ENCODE measurements around the gene ADI1.

ADI1 gene

DNA sequence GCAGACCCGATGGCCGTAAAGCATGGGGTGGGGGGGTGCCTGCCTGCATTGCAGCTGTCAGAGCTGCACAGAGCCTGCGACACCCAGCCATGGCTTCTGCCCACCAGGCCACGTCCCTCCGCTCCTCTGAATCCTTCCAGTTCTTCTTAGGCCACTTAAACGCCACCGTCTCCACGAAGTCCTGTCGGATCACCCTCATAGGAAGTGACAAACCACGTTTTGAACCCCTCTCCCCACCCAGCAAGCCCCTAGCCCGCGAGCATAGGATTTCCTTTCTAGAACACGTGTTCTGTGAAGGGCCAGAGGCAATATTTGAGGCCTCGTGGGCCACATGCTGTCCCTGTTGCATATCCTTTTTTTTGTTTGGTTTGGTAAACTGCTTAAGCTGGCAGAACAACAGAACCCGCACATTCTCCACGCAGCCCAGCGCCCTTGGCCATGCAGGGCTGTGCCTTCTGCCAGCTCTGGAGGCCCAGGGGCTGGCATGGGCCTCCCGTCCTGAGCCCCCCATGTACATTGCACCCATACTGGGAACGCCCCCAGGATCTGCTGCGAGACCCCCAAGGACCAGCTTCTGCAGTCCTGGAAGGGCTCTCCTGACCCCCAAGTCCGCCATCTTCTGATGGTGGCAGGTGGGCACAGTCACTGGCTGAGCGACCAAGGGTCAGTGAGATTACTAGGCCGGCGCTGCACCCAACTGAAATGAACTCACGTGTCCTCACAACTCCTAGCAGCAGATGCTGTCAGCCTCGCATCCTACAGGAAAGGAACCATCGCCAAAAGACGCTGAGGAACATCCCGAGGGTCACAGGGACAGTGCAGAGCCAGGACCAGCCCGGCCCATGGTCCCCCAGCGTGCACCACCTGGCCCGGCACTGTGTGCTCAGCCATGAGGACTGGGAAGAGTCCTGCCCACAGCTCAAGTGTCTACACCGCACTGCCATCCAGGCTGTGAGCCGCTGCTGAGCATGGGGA, 35.1 kb downstream of the ADI1 start:
- TF ChIP-seq, protein P1, sequence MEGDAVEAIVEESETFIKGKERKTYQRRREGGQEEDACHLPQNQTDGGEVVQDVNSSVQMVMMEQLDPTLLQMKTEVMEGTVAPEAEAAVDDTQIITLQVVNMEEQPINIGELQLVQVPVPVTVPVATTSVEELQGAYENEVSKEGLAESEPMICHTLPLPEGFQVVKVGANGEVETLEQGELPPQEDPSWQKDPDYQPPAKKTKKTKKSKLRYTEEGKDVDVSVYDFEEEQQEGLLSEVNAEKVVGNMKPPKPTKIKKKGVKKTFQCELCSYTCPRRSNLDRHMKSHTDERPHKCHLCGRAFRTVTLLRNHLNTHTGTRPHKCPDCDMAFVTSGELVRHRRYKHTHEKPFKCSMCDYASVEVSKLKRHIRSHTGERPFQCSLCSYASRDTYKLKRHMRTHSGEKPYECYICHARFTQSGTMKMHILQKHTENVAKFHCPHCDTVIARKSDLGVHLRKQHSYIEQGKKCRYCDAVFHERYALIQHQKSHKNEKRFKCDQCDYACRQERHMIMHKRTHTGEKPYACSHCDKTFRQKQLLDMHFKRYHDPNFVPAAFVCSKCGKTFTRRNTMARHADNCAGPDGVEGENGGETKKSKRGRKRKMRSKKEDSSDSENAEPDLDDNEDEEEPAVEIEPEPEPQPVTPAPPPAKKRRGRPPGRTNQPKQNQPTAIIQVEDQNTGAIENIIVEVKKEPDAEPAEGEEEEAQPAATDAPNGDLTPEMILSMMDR (IDR thresholded peaks at IDR 0.05; ENCODE audit: extremely low read depth, missing control alignments), result no peak
- no peak for DNase-seq (ENCODE audit: low spot score)

DNA sequence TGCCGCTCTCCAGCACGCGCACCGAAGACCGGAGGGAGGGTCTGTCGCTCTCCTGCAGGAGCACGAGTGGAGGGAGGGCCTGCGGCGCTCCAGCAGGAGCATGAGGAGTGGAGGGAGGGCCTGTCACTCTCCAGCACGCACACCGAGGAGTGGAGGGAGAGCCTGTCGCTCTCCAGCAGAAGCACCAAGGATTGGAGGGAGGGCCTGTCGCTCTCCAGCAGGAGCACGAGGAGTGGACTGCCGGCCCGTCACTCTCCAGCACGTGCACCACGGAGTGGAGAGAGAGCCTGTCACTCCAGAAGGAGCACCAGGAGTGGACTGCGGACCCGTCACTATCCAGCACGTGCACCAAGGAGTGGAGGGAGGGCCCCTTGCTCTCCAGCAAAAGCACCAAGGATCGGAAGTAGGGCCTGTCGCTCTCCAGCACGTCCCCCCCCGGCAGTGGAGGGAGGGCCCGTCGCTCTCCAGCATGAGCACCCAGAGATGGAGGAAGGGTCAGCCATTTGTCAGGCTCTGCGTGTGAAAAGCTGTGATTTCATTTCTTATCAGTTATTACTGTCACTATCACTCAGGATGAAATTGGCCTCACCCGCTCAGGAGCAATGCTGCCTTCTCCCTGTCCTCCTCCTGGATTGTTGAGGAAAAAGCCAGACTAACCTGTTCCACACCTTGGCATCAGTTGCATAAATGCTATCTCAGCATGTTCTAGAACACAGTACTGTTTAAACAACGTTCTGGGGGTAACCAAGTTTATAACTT, 35.9 kb downstream of the ADI1 start:
- no peak for DNase-seq (ENCODE audit: low spot score)
- TF ChIP-seq, protein P1 (IDR thresholded peaks at IDR 0.05; ENCODE audit: extremely low read depth, missing control alignments), result no peak

DNA sequence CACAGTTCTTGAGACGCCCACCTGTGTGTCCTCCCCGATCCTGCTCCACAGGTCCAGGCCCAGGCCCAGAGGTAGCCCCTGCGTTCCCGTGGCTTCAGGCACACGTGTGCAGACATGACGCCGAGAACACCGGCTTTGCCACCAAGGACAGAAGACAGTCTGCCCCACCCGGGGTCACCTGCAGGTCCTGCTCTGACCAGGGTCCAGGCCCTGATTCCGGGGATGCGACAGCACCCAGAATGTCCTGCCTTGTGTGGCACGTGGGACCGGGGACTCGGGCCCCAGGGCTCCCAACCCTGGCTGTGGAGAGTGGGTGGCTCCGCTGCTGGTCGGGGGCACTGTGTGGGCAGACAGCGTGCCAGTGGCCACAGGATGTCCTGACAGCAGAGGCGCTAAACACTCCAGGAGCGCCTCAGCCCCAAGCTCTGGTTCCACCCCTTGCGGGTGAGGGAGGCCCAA, 36.9 kb downstream of the ADI1 start:
- TF ChIP-seq, protein P1 (IDR thresholded peaks at IDR 0.05; ENCODE audit: extremely low read depth, missing control alignments), result no peak
- no peak for DNase-seq (ENCODE audit: low spot score)

DNA sequence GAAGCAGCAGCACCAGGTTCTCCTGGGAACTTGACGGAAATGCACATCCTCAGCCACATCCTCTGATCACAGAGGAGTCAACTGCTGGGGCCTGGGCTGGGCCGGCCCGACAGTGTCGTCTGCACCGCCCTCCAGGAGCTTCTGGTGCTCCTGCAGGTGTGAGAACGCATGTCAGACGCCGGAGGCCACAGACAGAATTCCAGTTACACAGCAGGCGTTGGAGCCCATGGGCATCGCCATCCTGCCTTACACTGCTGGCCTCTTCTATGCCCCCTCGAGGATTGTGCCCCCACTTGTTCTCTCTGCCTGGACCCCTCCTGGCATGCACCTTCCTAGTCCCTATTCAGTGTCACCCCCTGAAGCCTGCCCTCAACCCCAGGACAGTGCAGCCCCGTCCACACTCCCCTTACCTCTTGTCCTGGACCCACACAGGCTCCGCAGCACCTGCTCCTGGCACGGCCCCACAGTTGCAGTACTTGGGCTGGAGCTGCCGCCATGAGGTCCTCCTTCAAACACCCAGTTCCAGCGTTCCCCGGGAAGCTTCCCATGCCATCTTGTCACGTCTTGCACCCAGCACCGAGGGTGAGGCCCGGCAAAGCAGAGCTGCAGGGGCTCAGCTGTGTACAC, 37.5 kb downstream of the ADI1 start:
- no peak for DNase-seq (ENCODE audit: low spot score)
- TF ChIP-seq, protein P1 (IDR thresholded peaks at IDR 0.05; ENCODE audit: extremely low read depth, missing control alignments), result no peak

DNA sequence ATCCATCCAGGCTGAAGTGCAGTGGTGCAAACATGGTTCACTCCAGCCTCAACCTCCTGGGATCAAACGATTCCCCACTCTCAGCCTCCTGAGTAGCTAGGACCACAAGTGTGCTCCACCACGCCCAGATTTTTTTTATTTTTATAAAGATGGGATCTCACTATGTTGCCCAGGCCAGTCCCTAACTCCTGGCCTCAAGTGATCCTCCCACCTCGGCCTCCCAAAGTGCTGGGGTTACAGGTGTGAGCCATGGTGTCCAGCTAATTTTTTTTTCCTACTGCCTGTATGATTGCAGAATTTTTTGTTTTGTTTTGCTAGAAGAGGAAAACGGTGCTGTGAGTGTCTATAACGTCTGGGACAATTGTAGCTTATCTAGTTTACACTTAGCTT, 38.3 kb downstream of the ADI1 start:
- TF ChIP-seq, protein P1 (IDR thresholded peaks at IDR 0.05; ENCODE audit: extremely low read depth, missing control alignments), result no peak

DNA sequence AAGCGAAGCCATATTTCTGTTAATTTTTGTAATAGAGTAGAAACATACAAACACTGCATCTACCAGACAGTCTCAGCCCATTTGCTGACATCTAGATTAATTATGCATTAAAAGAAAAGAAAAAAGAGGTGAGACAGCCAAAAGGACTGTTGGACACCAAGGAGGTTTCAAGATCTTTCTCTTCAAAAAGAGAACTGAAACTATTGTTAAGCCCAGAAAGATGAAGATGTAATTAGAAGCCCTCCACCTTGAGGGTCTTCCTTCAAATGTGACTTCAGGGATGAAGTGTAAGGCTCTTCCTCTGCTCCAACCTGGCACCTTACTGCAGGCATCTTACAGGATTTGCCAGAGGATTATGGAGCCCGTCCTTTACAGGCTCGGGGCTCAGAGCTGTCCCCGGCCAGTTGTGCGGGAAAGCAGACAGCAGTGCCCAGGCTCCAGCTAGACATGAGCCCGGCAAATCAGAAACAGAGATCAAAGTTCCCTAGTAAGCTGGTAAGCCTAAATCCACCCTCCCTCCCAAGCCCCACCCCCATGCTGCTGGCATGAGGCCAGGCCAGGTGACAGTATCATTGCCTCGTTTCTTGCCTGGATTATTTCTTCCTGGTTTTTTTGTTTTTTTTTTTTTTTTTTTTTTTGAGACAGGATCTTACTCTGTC, 38.9 kb downstream of the ADI1 start:
- TF ChIP-seq, protein P1 (IDR thresholded peaks at IDR 0.05; ENCODE audit: extremely low read depth, missing control alignments), result no peak
- DNase-seq (ENCODE audit: low spot score), result no peak

More for the DNA sequence above, 38.3 kb downstream of the ADI1 start:
- DNase-seq (ENCODE audit: low spot score), result no peak

All from GM20000 (cell line).